HEK293 (cell line): ENCODE results near the gene MAP3K14.

Experiments
- CTCF ChIA-PET: fragments of 350-600 bp; formaldehyde crosslinking; extraction: SDS; loops from one replicate; lab custom pipeline; 2021; ENCODE audit warnings: antibody characterized with exemption; lab: Yijun Ruan, JAX
- POLR2A ChIA-PET: fragments of 300-600 bp; formaldehyde crosslinking; extraction: SDS; loops from one replicate; lab custom pipeline; 2020; ENCODE audit warnings: antibody characterized with exemption, inconsistent platforms; lab: Yijun Ruan, JAX
- H3K27ac ChIP-seq: fragments of 200-500 bp; sonication (Bioruptor generic); 2 replicates; pipeline ENCODE4 v1.5.1; 2014; ENCODE audit warnings: low read depth, low read length, control low read depth, inconsistent platforms; ENCODE audit errors: extremely low read depth
- H3K36me3 ChIP-seq, 2 experiments: fragments of 200-500 bp in 1 of 2; sonication (Bioruptor generic) in 1 of 2; 1 replicate in 1 of 2; 2 replicates in 1 of 2; pipeline ENCODE4 v1.5.1; 2014 to 2017; ENCODE audit warnings: inconsistent platforms in 2 of 2, low read length in 2 of 2; ENCODE audit not compliant: control insufficient read depth in 2 of 2, insufficient read depth in 1 of 2
- H3K4me1 ChIP-seq: fragments of 200-500 bp; sonication (Bioruptor generic); 2 replicates; pipeline ENCODE4 v1.5.1; 2014; ENCODE audit warnings: mild to moderate bottlenecking, low read length, inconsistent platforms; ENCODE audit not compliant: control insufficient read depth, insufficient read depth
- H3K4me3 ChIP-seq: 2 replicates; pipeline ENCODE4 v1.5.1; 2011; ENCODE audit warnings: low read depth, mild to moderate bottlenecking, control low read depth, low read length, moderate library complexity
- H3K9me3 ChIP-seq: fragments of 200-500 bp; sonication (Bioruptor generic); 2 replicates; pipeline ENCODE4 v1.5.1; 2014; ENCODE audit warnings: low read depth, low read length, inconsistent platforms; ENCODE audit not compliant: control insufficient read depth, insufficient read depth
- EGR2 ChIP-seq: fragments of 450-650 bp; formaldehyde crosslinking; IDR thresholded peaks from 2 replicates; pipeline ENCODE4 v1.5.1; 2016; ENCODE audit warnings: low read depth, missing biosample characterization, missing genetic modification characterization
- GLIS2 ChIP-seq: fragments of 450-650 bp; formaldehyde crosslinking; IDR thresholded peaks from 2 replicates; pipeline ENCODE4 v1.5.1; 2016; ENCODE audit warnings: missing biosample characterization, missing genetic modification characterization
- MZF1 ChIP-seq: fragments of 450-650 bp; formaldehyde crosslinking; IDR thresholded peaks from 2 replicates; pipeline ENCODE4 v1.5.1; 2017; ENCODE audit warnings: missing biosample characterization, missing genetic modification characterization, borderline replicate concordance
- PRDM10 ChIP-seq: fragments of 450-650 bp; formaldehyde crosslinking; IDR thresholded peaks from 2 replicates; pipeline ENCODE4 v1.5.1; 2016; ENCODE audit warnings: missing biosample characterization, missing genetic modification characterization
- REPIN1 ChIP-seq: fragments of 450-650 bp; formaldehyde crosslinking; IDR thresholded peaks from 2 replicates; pipeline ENCODE4 v1.5.1; 2017; ENCODE audit warnings: missing biosample characterization, missing genetic modification characterization, low read depth
- ZBTB17 ChIP-seq: fragments of 450-650 bp; formaldehyde crosslinking; IDR thresholded peaks from 2 replicates; pipeline ENCODE4 v1.5.1; 2016; ENCODE audit warnings: missing biosample characterization, missing genetic modification characterization
- ZBTB26 ChIP-seq: fragments of 450-650 bp; formaldehyde crosslinking; optimal IDR thresholded peaks from 2 replicates; pipeline ENCODE3; 2016; ENCODE audit warnings: missing biosample characterization, mild to moderate bottlenecking, missing genetic modification characterization
- ZBTB7A ChIP-seq: fragments of 450-650 bp; formaldehyde crosslinking; IDR thresholded peaks from 2 replicates; pipeline ENCODE4 v1.5.1; 2016; ENCODE audit warnings: low read depth, missing biosample characterization, missing genetic modification characterization
- ZNF10 ChIP-seq: fragments of 450-650 bp; formaldehyde crosslinking; IDR thresholded peaks from 2 replicates; pipeline ENCODE4 v1.5.1; 2017; ENCODE audit warnings: missing biosample characterization, missing genetic modification characterization
- ZNF133 ChIP-seq: fragments of 450-650 bp; formaldehyde crosslinking; IDR thresholded peaks from 2 replicates; pipeline ENCODE4 v1.5.1; 2016; ENCODE audit warnings: missing biosample characterization, missing genetic modification characterization
- ZNF140 ChIP-seq: fragments of 450-650 bp; formaldehyde crosslinking; IDR thresholded peaks from 2 replicates; pipeline ENCODE4 v1.5.1; 2016; ENCODE audit warnings: missing biosample characterization, missing genetic modification characterization
- ZNF335 ChIP-seq: fragments of 450-650 bp; formaldehyde crosslinking; conservative IDR thresholded peaks from 2 replicates; pipeline ENCODE4 v1.5.1; 2016; ENCODE audit warnings: missing biosample characterization, missing genetic modification characterization
- ZNF341 ChIP-seq: fragments of 450-650 bp; formaldehyde crosslinking; IDR thresholded peaks from 2 replicates; pipeline ENCODE4; 2016; ENCODE audit warnings: low read depth, missing biosample characterization, missing genetic modification characterization
- ZNF654 ChIP-seq: fragments of 450-650 bp; formaldehyde crosslinking; IDR thresholded peaks from 2 replicates; pipeline ENCODE4 v1.5.1; 2016; ENCODE audit warnings: low read depth, missing biosample characterization, missing genetic modification characterization
- ZSCAN4 ChIP-seq: fragments of 450-650 bp; formaldehyde crosslinking; IDR thresholded peaks from 2 replicates; pipeline ENCODE4 v1.5.1; 2017; ENCODE audit warnings: missing biosample characterization, missing genetic modification characterization
- TF ChIP-seq, protein P1 (sequence below): sonication (generic); formaldehyde crosslinking; IDR thresholded peaks from 2 replicates; pipeline ENCODE4 v1.8.1; 2022; ENCODE audit warnings: mild to moderate bottlenecking, moderate library complexity, missing genetic modification reagents
- TF ChIP-seq, protein P2 (sequence below): fragments of 450-650 bp; formaldehyde crosslinking; IDR thresholded peaks from 2 replicates; pipeline ENCODE4 v1.5.1; 2016; ENCODE audit warnings: missing biosample characterization, missing genetic modification characterization
- TF ChIP-seq, protein P3 (sequence below): fragments of 450-650 bp; formaldehyde crosslinking; IDR thresholded peaks from 2 replicates; pipeline ENCODE4 v1.5.1; 2016; ENCODE audit warnings: missing biosample characterization, missing genetic modification characterization
- TF ChIP-seq, protein P4 (sequence below): fragments of 450-650 bp; IDR thresholded peaks from 2 replicates; pipeline ENCODE4 v1.5.1; 2018; ENCODE audit warnings: missing biosample characterization, mild to moderate bottlenecking, missing genetic modification characterization

The MAP3K14 gene

DNA sequence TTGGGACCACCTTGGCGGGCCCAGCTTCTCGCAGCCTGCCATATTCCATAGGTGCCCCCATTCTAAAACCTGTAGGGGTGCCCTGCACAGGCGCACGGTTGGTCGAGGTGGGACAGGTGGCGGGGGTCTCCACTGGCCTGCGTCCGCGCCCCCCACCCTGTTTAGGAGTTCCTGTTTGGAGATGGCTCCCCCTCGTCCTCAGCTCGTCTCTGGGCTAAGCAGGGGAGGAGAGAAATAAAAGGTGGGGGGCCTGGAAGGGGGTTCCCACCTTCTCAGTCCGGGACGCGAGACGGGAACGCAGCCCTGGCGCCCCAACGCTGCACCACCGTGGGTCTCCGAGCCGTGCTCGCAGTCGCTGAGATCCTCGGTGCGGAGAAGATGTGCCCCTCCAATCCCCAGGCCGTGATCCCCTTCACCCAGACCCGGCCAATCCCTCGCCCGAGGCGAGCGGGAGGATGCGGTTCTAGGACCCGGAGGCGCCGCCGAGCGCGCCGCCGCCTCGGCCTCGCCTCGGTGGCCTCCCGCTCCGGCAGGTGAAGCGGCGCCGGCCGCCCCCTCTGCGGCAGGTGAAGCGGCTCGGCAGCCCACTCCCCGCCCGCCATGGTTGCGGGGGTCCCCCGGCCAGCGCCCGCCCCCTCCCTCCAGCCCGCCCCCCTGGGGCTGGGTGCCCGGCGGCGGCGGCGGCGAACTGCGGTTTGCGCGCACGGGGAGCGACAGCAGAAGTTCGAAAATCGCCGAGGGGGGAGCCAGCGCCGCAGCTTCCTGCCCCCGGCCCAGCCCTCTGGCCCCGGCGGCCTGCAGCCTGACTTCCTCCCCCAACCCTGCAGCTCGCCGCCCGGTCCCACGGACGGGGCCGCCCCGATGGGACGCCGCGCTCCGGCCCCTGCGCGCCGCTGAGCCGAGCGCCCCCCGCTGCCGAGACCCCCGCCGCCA is 95.5 kb downstream of the MAP3K14 start, which contains the start of gene FMNL1:
Gene FMNL1 (plus strand): TSS at position 805 of the 933 bp plus-strand sequence. CDS start 240 bp downstream, outside the sequence.
- H3K4me3 ChIP-seq: peak within 1 kb of the TSS; percentile 55
- CTCF ChIA-PET: interaction anchor here (0.6 to 10.4 kb wide), 13 partner anchors 9 to 164 kb away, joined by 3 to 192 read pairs (median 4); partner anchors contain the start of genes ACBD4 and HEXIM1
- no peaks in the 10 kb centered on the region; the same call in 1 of the 2 replicates for H3K4me1 ChIP-seq
- no peaks in the 10 kb centered on the region for H3K9me3 ChIP-seq
- POLR2A ChIA-PET: interaction anchor here (0.6 to 1.7 kb wide), 2 partner anchors 73 to 83 kb away, joined by 4 to 8 read pairs; partner anchors contain the start of gene HEXIM1
- no peak for TF ChIP-seq ZNF654 (tag by site-specific recombination)
- no peak for TF ChIP-seq EGR2 (tag by site-specific recombination)
- TF ChIP-seq PRDM10 (tag by site-specific recombination): 0 out of 2 replicates have a peak, but pooled peaks have one; percentile 36
- TF ChIP-seq, protein P1, sequence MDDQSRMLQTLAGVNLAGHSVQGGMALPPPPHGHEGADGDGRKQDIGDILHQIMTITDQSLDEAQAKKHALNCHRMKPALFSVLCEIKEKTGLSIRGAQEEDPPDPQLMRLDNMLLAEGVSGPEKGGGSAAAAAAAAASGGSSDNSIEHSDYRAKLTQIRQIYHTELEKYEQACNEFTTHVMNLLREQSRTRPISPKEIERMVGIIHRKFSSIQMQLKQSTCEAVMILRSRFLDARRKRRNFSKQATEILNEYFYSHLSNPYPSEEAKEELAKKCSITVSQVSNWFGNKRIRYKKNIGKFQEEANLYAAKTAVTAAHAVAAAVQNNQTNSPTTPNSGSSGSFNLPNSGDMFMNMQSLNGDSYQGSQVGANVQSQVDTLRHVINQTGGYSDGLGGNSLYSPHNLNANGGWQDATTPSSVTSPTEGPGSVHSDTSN (CRISPR knock-in tag): 0 out of 2 replicates have a peak, but pooled peaks have one; percentile 5
- peak; percentile 65; the same call in 1 of the 2 replicates for TF ChIP-seq ZBTB7A (tag by site-specific recombination)
- no peak for TF ChIP-seq ZSCAN4 (tag by site-specific recombination)
- peak; percentile 46 for TF ChIP-seq GLIS2
- TF ChIP-seq ZBTB17 (tag by site-specific recombination): peak; percentile 83
- peak; percentile 51 for TF ChIP-seq ZBTB26 (tag by site-specific recombination)
- 0 out of 2 replicates have a peak, but pooled peaks have one; percentile 24 for TF ChIP-seq ZNF10
- peak; percentile 44; the same call in 1 of the 2 replicates for TF ChIP-seq ZNF335 (tag by site-specific recombination)
- no peak for TF ChIP-seq ZNF140 (tag by site-specific recombination)
- TF ChIP-seq, protein P2, sequence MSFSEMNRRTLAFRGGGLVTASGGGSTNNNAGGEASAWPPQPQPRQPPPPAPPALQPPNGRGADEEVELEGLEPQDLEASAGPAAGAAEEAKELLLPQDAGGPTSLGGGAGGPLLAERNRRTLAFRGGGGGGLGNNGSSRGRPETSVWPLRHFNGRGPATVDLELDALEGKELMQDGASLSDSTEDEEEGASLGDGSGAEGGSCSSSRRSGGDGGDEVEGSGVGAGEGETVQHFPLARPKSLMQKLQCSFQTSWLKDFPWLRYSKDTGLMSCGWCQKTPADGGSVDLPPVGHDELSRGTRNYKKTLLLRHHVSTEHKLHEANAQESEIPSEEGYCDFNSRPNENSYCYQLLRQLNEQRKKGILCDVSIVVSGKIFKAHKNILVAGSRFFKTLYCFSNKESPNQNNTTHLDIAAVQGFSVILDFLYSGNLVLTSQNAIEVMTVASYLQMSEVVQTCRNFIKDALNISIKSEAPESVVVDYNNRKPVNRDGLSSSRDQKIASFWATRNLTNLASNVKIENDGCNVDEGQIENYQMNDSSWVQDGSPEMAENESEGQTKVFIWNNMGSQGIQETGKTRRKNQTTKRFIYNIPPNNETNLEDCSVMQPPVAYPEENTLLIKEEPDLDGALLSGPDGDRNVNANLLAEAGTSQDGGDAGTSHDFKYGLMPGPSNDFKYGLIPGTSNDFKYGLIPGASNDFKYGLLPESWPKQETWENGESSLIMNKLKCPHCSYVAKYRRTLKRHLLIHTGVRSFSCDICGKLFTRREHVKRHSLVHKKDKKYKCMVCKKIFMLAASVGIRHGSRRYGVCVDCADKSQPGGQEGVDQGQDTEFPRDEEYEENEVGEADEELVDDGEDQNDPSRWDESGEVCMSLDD (tag by site-specific recombination): peak; percentile 63; the same call in 1 of the 2 replicates
- no peak for TF ChIP-seq ZNF341 (tag by site-specific recombination)
- TF ChIP-seq, protein P3, sequence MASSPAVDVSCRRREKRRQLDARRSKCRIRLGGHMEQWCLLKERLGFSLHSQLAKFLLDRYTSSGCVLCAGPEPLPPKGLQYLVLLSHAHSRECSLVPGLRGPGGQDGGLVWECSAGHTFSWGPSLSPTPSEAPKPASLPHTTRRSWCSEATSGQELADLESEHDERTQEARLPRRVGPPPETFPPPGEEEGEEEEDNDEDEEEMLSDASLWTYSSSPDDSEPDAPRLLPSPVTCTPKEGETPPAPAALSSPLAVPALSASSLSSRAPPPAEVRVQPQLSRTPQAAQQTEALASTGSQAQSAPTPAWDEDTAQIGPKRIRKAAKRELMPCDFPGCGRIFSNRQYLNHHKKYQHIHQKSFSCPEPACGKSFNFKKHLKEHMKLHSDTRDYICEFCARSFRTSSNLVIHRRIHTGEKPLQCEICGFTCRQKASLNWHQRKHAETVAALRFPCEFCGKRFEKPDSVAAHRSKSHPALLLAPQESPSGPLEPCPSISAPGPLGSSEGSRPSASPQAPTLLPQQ (tag by site-specific recombination): no peak
- no peak for TF ChIP-seq REPIN1 (tag by site-specific recombination)
- no peak for TF ChIP-seq ZNF133
- TF ChIP-seq, protein P4, sequence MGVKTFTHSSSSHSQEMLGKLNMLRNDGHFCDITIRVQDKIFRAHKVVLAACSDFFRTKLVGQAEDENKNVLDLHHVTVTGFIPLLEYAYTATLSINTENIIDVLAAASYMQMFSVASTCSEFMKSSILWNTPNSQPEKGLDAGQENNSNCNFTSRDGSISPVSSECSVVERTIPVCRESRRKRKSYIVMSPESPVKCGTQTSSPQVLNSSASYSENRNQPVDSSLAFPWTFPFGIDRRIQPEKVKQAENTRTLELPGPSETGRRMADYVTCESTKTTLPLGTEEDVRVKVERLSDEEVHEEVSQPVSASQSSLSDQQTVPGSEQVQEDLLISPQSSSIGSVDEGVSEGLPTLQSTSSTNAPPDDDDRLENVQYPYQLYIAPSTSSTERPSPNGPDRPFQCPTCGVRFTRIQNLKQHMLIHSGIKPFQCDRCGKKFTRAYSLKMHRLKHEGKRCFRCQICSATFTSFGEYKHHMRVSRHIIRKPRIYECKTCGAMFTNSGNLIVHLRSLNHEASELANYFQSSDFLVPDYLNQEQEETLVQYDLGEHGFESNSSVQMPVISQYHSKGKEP (tag by site-specific recombination): 0 out of 2 replicates have a peak, but pooled peaks have one; percentile 13
- peak; percentile 99 for TF ChIP-seq MZF1
- H3K36me3 ChIP-seq: no peaks in the 10 kb centered on the region; a peak in 1 of 3 replicates
- peak within 1 kb of the TSS; percentile 40; the same call in 1 of the 2 replicates for H3K27ac ChIP-seq
